Kasumi-1 (cell line): ENCODE measurements around the gene ADORA1.

Experiments used
- DNase-seq, 2 experiments: peaks; one replicate each; lab custom pipeline; 2025; lab: John Stamatoyannopoulos, UW

The ADORA1 gene

GRCh38 chr1:203127666-203128430 lies at the start of gene ADORA1:
Gene ADORA1 (plus strand): TSS chr1:203127726. CDS start chr1:203128842, 1,116 bp downstream.
- DNase-seq = no peak

- no peak for DNase-seq
Measured at GRCh38 chr1:203077956-203078355, 49.6 kb upstream of the ADORA1 start.

- no peak for DNase-seq
Measured at GRCh38 chr1:203078478-203078877, 49.0 kb upstream of the ADORA1 start.

- DNase-seq = no peak
Measured at GRCh38 chr1:203080456-203080855, 47.1 kb upstream of the ADORA1 start.

GRCh38 chr1:203081465-203082230 lies 45.9 kb upstream of the ADORA1 start:
- no peak for DNase-seq

- no peak for DNase-seq
Measured at GRCh38 chr1:203082231-203082505, 45.4 kb upstream of the ADORA1 start.

- DNase-seq = no peak
Measured at GRCh38 chr1:203082571-203083462, 44.7 kb upstream of the ADORA1 start.

GRCh38 chr1:203083463-203083921 lies 44.0 kb upstream of the ADORA1 start:
- DNase-seq = no peak

GRCh38 chr1:203084588-203085527 lies 42.7 kb upstream of the ADORA1 start:
- DNase-seq = no peak

GRCh38 chr1:203085528-203086406 lies 41.8 kb upstream of the ADORA1 start, which contains the start of gene MYOG:
Gene MYOG (minus strand): TSS chr1:203086012. CDS start chr1:203085961, 51 bp downstream.
- DNase-seq = no peak

GRCh38 chr1:203086992-203087763 lies 40.3 kb upstream of the ADORA1 start:
- no peak for DNase-seq

GRCh38 chr1:203088441-203088840 lies 39.1 kb upstream of the ADORA1 start:
- no peak for DNase-seq

GRCh38 chr1:203089001-203089650 lies 38.4 kb upstream of the ADORA1 start:
- no peak for DNase-seq

GRCh38 chr1:203089651-203090045 lies 37.9 kb upstream of the ADORA1 start:
- no peak for DNase-seq

- DNase-seq = no peak
Measured at GRCh38 chr1:203090421-203091198, 36.9 kb upstream of the ADORA1 start.

GRCh38 chr1:203091199-203091477 lies 36.4 kb upstream of the ADORA1 start:
- no peak for DNase-seq

GRCh38 chr1:203091761-203092330 lies 35.7 kb upstream of the ADORA1 start:
- no peak for DNase-seq
